Measurements from ENCODE around the gene HDGFL3.
"Not testable (repeated sequence)": the region's sequence is repeated elsewhere in the genome, so short reads cannot be mapped to it uniquely, and the experiment has no call there.

Gene HDGFL3

DNA sequence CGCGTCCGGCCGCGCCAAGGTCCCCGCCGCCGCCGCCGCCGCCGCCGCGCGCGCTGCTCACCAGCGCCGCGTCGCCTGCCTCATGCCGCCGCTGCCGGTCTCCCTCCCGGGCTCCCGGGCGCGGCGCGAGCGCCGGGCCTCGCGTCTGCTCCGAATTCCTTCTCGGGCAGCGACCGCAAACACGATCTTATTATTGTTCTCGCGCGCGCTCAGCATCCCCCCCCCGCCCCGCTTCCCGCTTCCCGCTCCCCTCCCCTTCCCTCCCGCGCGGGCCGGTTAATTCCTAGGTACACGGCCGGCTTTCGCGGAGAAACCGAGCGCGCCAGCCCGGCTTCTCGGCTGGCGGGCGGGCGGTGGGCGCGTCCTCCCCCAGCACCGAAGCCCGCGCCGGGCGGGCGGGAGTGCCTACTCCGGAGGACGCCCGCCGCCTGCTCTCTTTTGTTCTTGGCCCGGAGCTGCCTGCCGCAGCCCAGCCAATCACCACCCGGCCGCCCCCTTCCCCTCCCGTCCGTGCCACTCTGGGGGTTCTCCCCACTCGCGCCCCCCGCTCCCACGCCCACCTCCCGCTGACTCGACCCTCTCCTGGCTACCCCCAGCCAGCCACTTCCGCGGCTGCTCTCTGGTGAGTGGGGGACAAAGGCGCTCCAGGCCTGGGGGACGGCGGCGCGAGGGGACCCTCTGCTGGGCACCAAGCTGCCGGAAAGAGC lies at the start of gene HDGFL3:
Gene HDGFL3, minus strand, starts transcription at position 164 of the 707 bp plus-strand sequence. CDS start 409 bp downstream, outside the sequence.
- peak; percentile 25 for DNase-seq

DNA sequence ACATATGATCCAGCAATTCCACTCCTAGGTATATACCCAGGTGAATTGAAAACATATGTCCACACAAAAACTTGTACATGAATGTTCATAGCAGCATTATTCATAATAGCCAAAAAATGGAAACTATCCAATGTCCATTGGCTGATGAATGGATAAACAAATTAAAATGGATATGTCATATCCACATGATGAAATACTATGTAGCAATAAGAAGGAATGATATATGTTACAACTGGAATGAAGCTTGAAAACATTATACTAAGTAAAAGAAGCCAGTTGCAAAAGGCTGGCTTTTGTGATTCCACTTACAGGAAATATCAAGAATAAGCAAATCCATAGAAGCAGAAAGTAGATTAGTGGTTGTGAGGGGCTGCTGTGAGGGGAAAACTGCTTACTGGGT lies 43.2 kb upstream of the HDGFL3 start:
- no peak for DNase-seq

DNA sequence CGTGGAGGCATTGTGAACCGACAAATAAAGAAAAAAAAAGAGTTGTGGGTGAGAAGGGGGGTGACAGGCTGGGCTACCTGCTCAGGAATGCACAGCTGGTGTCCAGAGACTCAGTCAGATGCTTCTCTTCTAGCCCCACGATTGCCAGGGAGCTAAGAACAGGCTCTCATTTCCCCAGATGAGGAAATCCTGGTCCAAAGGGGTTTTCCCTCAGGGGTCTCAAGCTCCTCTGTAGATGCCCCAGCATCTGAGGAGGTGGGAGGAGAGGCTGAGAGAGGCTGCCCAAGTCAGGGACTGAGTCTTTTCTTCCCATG lies 41.4 kb upstream of the HDGFL3 start:
- no peak for DNase-seq

- no peak for DNase-seq
These were observed 40.8 kb upstream of the HDGFL3 start for GRCh38 chr15:83248151-83249029.

DNA sequence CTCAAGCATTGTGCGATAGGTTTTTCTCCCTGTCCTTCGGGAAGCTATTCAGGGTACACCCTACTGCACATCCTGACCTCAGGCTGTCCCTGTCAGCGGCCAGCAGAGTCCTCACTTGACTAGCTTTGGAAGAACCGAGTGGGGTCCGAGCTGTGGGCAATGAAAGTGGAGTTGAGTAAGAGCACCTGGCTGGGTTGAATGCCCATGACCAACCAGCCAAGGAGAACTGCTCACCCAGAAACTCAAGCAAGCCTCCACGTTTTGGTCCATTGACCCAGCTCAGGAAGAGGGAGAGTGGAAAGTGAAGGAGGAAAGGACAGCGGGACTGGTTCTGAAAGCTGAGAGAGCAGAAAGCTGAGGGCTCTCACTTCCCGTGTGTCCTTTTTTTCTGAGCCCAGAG lies 36.0 kb upstream of the HDGFL3 start:
- no peak for DNase-seq

DNA sequence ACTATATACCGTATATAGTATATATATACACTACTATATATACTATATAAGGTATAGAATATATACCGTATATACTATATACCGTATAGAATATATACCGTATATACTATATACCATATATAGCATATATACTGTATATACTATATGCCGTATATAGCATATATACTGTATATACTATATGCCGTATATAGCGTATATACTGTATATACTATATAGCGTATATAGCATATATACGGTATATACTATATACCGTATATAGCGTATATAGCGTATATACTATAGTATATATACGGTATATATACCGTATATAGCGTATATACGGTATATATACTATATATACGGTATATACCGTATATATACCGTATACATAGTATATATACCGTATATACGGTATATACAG lies 22.6 kb upstream of the HDGFL3 start:
- no peak for DNase-seq

GRCh38 chr15:83225449-83225848 lies 17.8 kb upstream of the HDGFL3 start:
- DNase-seq = no peak

DNA sequence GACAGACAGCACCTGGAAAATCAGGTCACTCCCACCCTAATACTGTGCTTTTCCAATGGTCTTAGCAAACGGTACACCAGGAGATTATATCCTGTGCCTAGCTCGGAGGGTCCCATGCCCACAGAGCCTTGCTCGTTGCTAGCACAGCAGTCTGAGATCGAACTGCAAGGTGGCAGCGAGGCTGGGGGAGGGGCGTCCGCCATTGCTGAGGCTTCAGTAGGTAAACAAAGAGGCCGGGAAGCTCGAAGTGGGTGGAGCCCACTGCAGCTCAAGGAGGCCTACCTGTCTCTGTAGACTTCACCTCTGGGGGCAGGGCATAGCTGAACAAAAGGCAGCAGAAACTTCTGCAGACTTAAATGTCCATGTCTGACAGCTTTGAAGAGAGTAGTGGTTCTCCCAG lies 14.2 kb upstream of the HDGFL3 start:
- not testable (repeated sequence) for DNase-seq

GRCh38 chr15:83219026-83219425 lies 11.4 kb upstream of the HDGFL3 start:
- no peak for DNase-seq

GRCh38 chr15:83215306-83215705 lies 7.7 kb upstream of the HDGFL3 start:
- no peak for DNase-seq

GRCh38 chr15:83210619-83211018 lies 3.0 kb upstream of the HDGFL3 start:
- DNase-seq = no peak

GRCh38 chr15:83209333-83209732 lies 1.7 kb upstream of the HDGFL3 start:
- DNase-seq = no peak

DNA sequence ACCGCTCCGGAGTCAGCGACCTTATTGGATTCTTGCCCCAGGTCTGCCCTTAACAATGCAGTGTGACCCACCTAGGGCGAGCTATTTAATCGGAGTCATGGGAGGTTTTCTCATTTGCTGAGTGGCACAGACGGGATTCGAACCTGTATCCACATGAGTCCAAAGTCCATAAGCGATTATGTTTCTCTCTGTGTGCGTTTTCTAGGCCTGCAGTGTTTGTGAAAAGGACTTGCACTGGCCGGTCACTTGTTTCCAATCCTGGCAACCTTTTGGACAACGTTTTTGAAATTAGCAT lies 691 bp upstream of the HDGFL3 start:
- DNase-seq = no peak

GRCh38 chr15:83207009-83207659 lies 489 bp downstream of the HDGFL3 start:
- DNase-seq = no peak

DNA sequence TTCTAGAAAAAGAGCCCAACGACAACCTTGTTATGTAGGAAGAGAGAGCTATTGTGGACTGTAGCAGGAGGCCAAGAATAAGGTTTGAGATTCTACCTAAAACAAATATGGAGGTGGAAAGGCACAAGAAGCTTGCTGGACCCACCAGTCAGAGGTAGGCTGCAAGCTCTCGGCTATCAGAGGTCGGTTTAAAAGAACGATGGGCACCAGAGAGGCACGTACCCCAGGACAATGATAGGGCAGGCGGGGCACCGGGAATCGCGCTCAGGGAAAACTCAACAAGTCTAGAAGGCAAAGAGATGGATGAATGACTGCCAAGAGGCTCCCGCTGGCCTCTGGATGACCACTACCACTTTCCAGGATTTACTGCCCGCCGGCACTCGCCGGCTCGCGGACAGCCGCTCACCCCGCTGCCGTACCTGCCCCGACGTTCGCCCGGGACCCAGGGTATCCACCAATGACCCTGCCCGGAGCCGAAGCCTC lies 1.1 kb downstream of the HDGFL3 start:
- DNase-seq = no peak

GRCh38 chr15:83205725-83206324 lies 1.8 kb downstream of the HDGFL3 start:
- DNase-seq = no peak

DNA sequence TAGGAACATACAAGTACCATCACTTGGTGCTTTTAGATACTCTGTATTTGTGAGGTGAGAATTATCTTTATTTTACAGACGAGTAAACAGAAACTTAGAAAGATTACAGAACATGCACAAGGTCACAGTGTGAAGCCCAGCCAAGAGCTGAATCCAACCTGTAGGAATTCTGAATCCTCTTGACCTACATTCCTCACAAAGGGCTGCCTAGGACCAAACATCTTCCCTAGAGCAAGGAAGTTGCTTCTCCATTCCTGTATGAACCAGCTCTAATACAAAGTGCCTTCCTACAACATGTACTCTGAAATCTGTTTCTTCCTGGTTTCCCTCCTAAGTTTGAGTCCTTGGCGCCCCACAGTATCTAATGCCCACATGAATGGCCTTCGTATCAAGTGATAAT lies 2.9 kb downstream of the HDGFL3 start:
- no peak for DNase-seq

- DNase-seq = no peak
These were observed 4.1 kb downstream of the HDGFL3 start for GRCh38 chr15:83203543-83203942.

GRCh38 chr15:83200589-83200988 lies 7.0 kb downstream of the HDGFL3 start:
- DNase-seq = no peak

GRCh38 chr15:83200162-83200561 lies 7.5 kb downstream of the HDGFL3 start:
- DNase-seq = no peak

GRCh38 chr15:83199288-83199687 lies 8.3 kb downstream of the HDGFL3 start:
- no peak for DNase-seq

- DNase-seq = no peak
These were observed 9.1 kb downstream of the HDGFL3 start for GRCh38 chr15:83198476-83198875.

- no peak for DNase-seq
These were observed 13.1 kb downstream of the HDGFL3 start for GRCh38 chr15:83194528-83194927.

DNA sequence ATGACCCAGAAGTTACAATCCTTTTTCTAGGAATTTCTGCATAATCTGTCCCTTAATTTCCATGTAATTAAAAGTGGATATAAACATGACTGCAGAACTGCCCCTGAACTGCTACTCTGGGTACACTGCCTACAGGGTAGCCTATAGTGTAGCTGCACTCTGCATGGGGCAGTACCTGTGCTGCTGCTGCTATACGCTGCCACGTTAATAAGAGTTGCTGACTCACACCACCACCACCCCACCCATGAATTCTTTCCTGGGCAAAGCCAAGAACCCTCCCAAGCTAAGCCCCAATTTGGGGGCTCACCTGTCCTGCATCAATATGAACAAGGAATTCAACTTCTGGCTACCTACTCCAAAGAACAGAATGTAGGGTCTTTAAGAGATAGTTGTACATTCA lies 13.9 kb downstream of the HDGFL3 start:
- no peak for DNase-seq

Measured in CD4-positive, alpha-beta T cell treated with Interleukin-15 for 1 hour (primary cell).